22Rv1 (cell line): ENCODE results near the gene PIH1D1.

ENCODE experiments used
- CTCF ChIP-seq: fragments of 450-650 bp; IDR thresholded peaks from 2 replicates; pipeline ENCODE4 v1.5.1; 2017; ENCODE audit warnings: mild to moderate bottlenecking
- ZFX ChIP-seq: fragments of 450-650 bp; IDR thresholded peaks from 2 replicates; pipeline ENCODE4 v1.6.1; 2017; ENCODE audit warnings: antibody characterized with exemption, borderline replicate concordance

- TF ChIP-seq CTCF (no peak), ZFX (no peak)
Observed at GRCh38 chr19:49481020-49481683, 29.5 kb upstream of the PIH1D1 start.
